HepG2 (cell line): ENCODE data around the gene FNBP1L. TPM values are rescaled to one million over a fixed set of nuclear protein-coding genes. Genes with fewer than 3 reads are reported as not detected.

Experiments used
- BORCS8-MEF2B ChIP-seq: sonication (generic); formaldehyde crosslinking; IDR thresholded peaks from 2 replicates; pipeline ENCODE4 v1.8.0; 2022; ENCODE audit warnings: mild to moderate bottlenecking, missing genetic modification reagents
- DMAP1 ChIP-seq: IDR thresholded peaks from 2 replicates; pipeline ENCODE4 v1.6.1; 2016
- ETV6 ChIP-seq: sonication (generic); formaldehyde crosslinking; conservative IDR thresholded peaks from 2 replicates; pipeline ENCODE4 v1.4.0; 2020; ENCODE audit warnings: missing genetic modification reagents
- GATAD2A ChIP-seq: IDR thresholded peaks from 2 replicates; pipeline ENCODE4 v1.6.1; 2016
- GTF2F1 ChIP-seq: fragments of 150-350 bp; IDR thresholded peaks from 2 replicates; pipeline ENCODE4 v1.6.1; 2014; ENCODE audit warnings: low read length
- KAT7 ChIP-seq: IDR thresholded peaks from 2 replicates; pipeline ENCODE4 v1.6.1; 2018; ENCODE audit warnings: borderline replicate concordance, missing compliant biosample characterization
- KLF13 ChIP-seq: sonication (generic); formaldehyde crosslinking; IDR thresholded peaks from 2 replicates; pipeline ENCODE4 v1.4.0; 2020; ENCODE audit warnings: mild to moderate bottlenecking, missing genetic modification reagents
- MBD4 ChIP-seq: IDR thresholded peaks from 2 replicates; pipeline ENCODE4 v1.6.1; 2012; ENCODE audit warnings: low read length, inconsistent platforms, borderline replicate concordance
- MLX ChIP-seq: IDR thresholded peaks from 2 replicates; pipeline ENCODE4 v1.6.1; 2016
- NKX3-1 ChIP-seq: sonication (generic); formaldehyde crosslinking; IDR thresholded peaks from 2 replicates; pipeline ENCODE4 v1.5.0; 2020; ENCODE audit warnings: missing genetic modification reagents
- PLRG1 ChIP-seq: fragments of 450-650 bp; conservative IDR thresholded peaks from 2 replicates; pipeline ENCODE4 v1.6.1; 2016
- RBAK ChIP-seq: sonication (generic); formaldehyde crosslinking; IDR thresholded peaks from 2 replicates; pipeline ENCODE4 v1.5.1; 2020; ENCODE audit warnings: mild to moderate bottlenecking, missing genetic modification reagents
- SIX1 ChIP-seq: sonication (generic); formaldehyde crosslinking; IDR thresholded peaks from 2 replicates; pipeline ENCODE4 v1.4.0; 2020; ENCODE audit warnings: missing genetic modification reagents, borderline replicate concordance
- SMARCE1 ChIP-seq: fragments of 450-650 bp; IDR thresholded peaks from 2 replicates; pipeline ENCODE4 v1.6.1; 2017; ENCODE audit warnings: borderline replicate concordance
- STAG1 ChIP-seq: sonication (generic); formaldehyde crosslinking; IDR thresholded peaks from 2 replicates; pipeline ENCODE4 v1.4.0; 2020; ENCODE audit warnings: missing genetic modification reagents
- THYN1 ChIP-seq: sonication (generic); formaldehyde crosslinking; IDR thresholded peaks from 2 replicates; pipeline ENCODE4 v1.8.1; 2023; ENCODE audit warnings: low read depth, mild to moderate bottlenecking, moderate library complexity, missing genetic modification reagents, borderline replicate concordance
- WIZ ChIP-seq: sonication (generic); formaldehyde crosslinking; IDR thresholded peaks from 2 replicates; pipeline ENCODE4 v1.5.1; 2020; ENCODE audit warnings: mild to moderate bottlenecking, missing genetic modification reagents
- YEATS4 ChIP-seq: sonication (generic); formaldehyde crosslinking; IDR thresholded peaks from 2 replicates; pipeline ENCODE4 v1.4.0; 2020; ENCODE audit warnings: missing genetic modification reagents, borderline replicate concordance
- ZBTB14 ChIP-seq: sonication (generic); formaldehyde crosslinking; IDR thresholded peaks from 2 replicates; pipeline ENCODE4 v1.4.0; 2020; ENCODE audit warnings: missing genetic modification reagents
- ZKSCAN8 ChIP-seq: IDR thresholded peaks from 2 replicates; pipeline ENCODE4 v1.6.1; 2016; ENCODE audit warnings: borderline replicate concordance, missing genetic modification reagents, missing compliant biosample characterization
- ZNF136 ChIP-seq: sonication (generic); formaldehyde crosslinking; IDR thresholded peaks from 2 replicates; pipeline ENCODE4 v1.8.1; 2022; ENCODE audit warnings: low read depth, mild to moderate bottlenecking, moderate library complexity, missing genetic modification reagents
- ZNF33A ChIP-seq: sonication (generic); formaldehyde crosslinking; IDR thresholded peaks from 2 replicates; pipeline ENCODE4 v1.5.1; 2020; ENCODE audit warnings: missing genetic modification reagents, mild to moderate bottlenecking, moderate library complexity, borderline replicate concordance
- ZNF550 ChIP-seq: sonication (generic); formaldehyde crosslinking; IDR thresholded peaks from 2 replicates; pipeline ENCODE4 v1.4.0; 2020; ENCODE audit warnings: mild to moderate bottlenecking, missing genetic modification reagents, borderline replicate concordance
- ZSCAN22 ChIP-seq: sonication (generic); formaldehyde crosslinking; IDR thresholded peaks from 2 replicates; pipeline ENCODE4 v1.4.0; 2020; ENCODE audit warnings: mild to moderate bottlenecking, missing genetic modification reagents
- polyA plus RNA-seq, 8 experiments: library from polyadenylated mRNA; depleted of rRNA in 3 of 8; stranded (reverse) in 7 of 8; unstranded in 1 of 8; fragments of >200 nt; fragmentation: Illumina TruSeq in 4 of 8; extraction: Trizol in 4 of 8; gene quantifications; 2 replicates each; pipeline versions ENCODE4 v1.2.1 to v1.2.3, GENCODE V29; 2011 to 2016; ENCODE audit warnings: low read depth in 4 of 8, missing spikeins in 1 of 8, mixed read lengths in 1 of 8; ENCODE audit not compliant: insufficient read depth in 1 of 8
- total RNA-seq, 5 experiments: library from RNA; depleted of rRNA; stranded (reverse); fragments of >200 nt; fragmentation: Illumina TruSeq; extraction: Trizol; gene quantifications; 2 replicates each; pipeline ENCODE4 v1.2.3, GENCODE V29; 2016; ENCODE audit warnings: low read depth in 1 of 5
- TF ChIP-seq, protein P1 (sequence below): sonication (generic); formaldehyde crosslinking; IDR thresholded peaks from 2 replicates; pipeline ENCODE4 v1.5.1; 2020; ENCODE audit warnings: missing genetic modification reagents, mild to moderate bottlenecking, borderline replicate concordance
- TF ChIP-seq, protein P2 (sequence below): sonication (generic); formaldehyde crosslinking; IDR thresholded peaks from 2 replicates; pipeline ENCODE4 v1.5.1; 2020; ENCODE audit warnings: mild to moderate bottlenecking, missing genetic modification reagents, moderate library complexity

The FNBP1L gene
- total and polyA plus RNA-seq, 2 of the 13 experiments (the other 11 are each of a cell fraction or from before 2014, with no cell fraction given), result 24.1 to 27.1 TPM

DNA sequence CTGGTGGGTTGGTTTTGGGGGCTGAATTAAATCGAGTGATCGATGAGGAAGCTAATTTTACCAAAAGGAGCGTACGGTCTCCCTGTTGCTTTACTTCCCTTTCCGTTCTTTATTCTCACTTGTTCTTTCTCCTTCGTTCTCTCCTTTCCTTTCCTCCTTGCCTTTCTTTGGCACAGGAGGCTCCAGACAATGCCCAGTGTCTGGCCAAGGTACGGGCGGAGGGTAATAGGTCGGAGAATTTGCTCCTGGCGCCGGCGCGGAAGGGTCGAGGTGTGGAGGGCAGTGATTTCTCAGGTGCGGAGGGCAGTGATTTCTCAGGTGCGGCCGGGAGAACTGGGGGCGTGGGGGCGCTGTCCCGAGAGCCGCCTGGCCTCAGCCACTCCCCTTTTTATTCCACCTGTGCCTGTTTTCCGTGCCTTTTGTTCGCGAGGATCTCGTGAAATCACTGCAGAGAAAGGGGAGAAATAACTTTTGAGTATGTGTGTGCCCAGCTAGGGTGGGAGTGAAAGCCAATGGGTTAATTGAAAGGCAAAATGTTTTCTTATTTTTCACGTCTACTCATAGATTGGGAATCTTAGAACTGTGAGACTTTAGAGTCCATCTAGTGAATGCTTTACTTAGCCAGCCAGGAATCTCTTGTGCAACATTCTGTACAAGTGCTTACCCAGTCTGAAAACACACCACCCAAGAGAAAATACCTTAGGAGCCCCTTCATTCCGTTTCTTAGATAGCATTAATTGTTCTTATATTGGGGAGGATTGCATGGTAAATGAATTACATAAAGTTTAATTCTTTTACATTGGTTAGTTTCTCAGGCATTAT, 1.3 kb downstream of the FNBP1L start (continued):
- no peak for TF ChIP-seq KLF13 (CRISPR knock-in tag)
- TF ChIP-seq WIZ (CRISPR knock-in tag), result no peak
- TF ChIP-seq ZSCAN22 (CRISPR knock-in tag), result no peak
- TF ChIP-seq ZNF136 (CRISPR knock-in tag), result no peak
- peak; percentile 56; the same call in 1 of the 2 replicates for TF ChIP-seq YEATS4 (CRISPR knock-in tag)
- TF ChIP-seq ZNF550 (CRISPR knock-in tag), result no peak
- TF ChIP-seq GATAD2A, result peak; percentile 18; the same call in 1 of the 2 replicates
- TF ChIP-seq, protein P1, sequence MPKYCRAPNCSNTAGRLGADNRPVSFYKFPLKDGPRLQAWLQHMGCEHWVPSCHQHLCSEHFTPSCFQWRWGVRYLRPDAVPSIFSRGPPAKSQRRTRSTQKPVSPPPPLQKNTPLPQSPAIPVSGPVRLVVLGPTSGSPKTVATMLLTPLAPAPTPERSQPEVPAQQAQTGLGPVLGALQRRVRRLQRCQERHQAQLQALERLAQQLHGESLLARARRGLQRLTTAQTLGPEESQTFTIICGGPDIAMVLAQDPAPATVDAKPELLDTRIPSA (CRISPR knock-in tag), result no peak
- no peak for TF ChIP-seq BORCS8-MEF2B (CRISPR knock-in tag)
- TF ChIP-seq SMARCE1, result no peak
- no peak for TF ChIP-seq DMAP1 (CRISPR knock-in tag)
- 0 out of 2 replicates have a peak, but pooled peaks have one; percentile 47 for TF ChIP-seq NKX3-1 (CRISPR knock-in tag)
- no peak for TF ChIP-seq KAT7 (CRISPR knock-in tag)
- no peak for TF ChIP-seq GTF2F1
- no peak for TF ChIP-seq PLRG1
- no peak for TF ChIP-seq ETV6 (CRISPR knock-in tag)
- no peak for TF ChIP-seq MBD4
- TF ChIP-seq, protein P2, sequence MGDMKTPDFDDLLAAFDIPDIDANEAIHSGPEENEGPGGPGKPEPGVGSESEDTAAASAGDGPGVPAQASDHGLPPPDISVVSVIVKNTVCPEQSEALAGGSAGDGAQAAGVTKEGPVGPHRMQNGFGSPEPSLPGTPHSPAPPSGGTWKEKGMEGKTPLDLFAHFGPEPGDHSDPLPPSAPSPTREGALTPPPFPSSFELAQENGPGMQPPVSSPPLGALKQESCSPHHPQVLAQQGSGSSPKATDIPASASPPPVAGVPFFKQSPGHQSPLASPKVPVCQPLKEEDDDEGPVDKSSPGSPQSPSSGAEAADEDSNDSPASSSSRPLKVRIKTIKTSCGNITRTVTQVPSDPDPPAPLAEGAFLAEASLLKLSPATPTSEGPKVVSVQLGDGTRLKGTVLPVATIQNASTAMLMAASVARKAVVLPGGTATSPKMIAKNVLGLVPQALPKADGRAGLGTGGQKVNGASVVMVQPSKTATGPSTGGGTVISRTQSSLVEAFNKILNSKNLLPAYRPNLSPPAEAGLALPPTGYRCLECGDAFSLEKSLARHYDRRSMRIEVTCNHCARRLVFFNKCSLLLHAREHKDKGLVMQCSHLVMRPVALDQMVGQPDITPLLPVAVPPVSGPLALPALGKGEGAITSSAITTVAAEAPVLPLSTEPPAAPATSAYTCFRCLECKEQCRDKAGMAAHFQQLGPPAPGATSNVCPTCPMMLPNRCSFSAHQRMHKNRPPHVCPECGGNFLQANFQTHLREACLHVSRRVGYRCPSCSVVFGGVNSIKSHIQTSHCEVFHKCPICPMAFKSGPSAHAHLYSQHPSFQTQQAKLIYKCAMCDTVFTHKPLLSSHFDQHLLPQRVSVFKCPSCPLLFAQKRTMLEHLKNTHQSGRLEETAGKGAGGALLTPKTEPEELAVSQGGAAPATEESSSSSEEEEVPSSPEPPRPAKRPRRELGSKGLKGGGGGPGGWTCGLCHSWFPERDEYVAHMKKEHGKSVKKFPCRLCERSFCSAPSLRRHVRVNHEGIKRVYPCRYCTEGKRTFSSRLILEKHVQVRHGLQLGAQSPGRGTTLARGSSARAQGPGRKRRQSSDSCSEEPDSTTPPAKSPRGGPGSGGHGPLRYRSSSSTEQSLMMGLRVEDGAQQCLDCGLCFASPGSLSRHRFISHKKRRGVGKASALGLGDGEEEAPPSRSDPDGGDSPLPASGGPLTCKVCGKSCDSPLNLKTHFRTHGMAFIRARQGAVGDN (CRISPR knock-in tag), result peak; percentile 52
- TF ChIP-seq SIX1 (CRISPR knock-in tag), result no peak
- TF ChIP-seq ZNF33A (CRISPR knock-in tag), result no peak
- no peak for TF ChIP-seq THYN1 (CRISPR knock-in tag)
- no peak for TF ChIP-seq ZKSCAN8
- TF ChIP-seq MLX, result no peak
- TF ChIP-seq STAG1 (CRISPR knock-in tag), result no peak
- TF ChIP-seq ZBTB14 (CRISPR knock-in tag), result no peak
- no peak for TF ChIP-seq RBAK (CRISPR knock-in tag)
